Bronchial smooth muscle cell (primary cell): ENCODE data around the gene GMEB2. TPM values are rescaled to one million over a fixed set of nuclear protein-coding genes. Genes with fewer than 3 reads are reported as not detected.

Experiments used
- total RNA-seq: library from RNA; depleted of rRNA; stranded (reverse); fragments of >200 nt; gene quantifications from 2 replicates; pipeline ENCODE4 v1.2.1, GENCODE V29; 2014

Gene GMEB2
- 6.0 and 6.5 TPM in 2 replicates for total RNA-seq

GRCh38 chr20:63626424-63627128 lies at the start of gene GMEB2:
Gene GMEB2 (minus strand): TSS chr20:63627101. CDS start chr20:63619397, 7,704 bp downstream.

GRCh38 chr20:63657937-63658748 lies 31.2 kb upstream of the GMEB2 start, which contains the start of gene RTEL1:
Gene RTEL1 (plus strand): TSS chr20:63658312. CDS start chr20:63659403, 1,091 bp downstream.

GRCh38 chr20:63653041-63653973 lies 26.4 kb upstream of the GMEB2 start, which contains the start of gene STMN3:
Gene STMN3 (minus strand): TSS chr20:63653424. CDS start chr20:63653345, 79 bp downstream.

GRCh38 chr20:63574156-63574828 lies 52.6 kb downstream of the GMEB2 start, which contains the start of gene HELZ2:
Gene HELZ2 (minus strand): TSS chr20:63574239. CDS start chr20:63572385, 1,854 bp downstream.

GRCh38 chr20:63553933-63554290 lies 73.0 kb downstream of the GMEB2 start, which contains the start of gene FNDC11:
Gene FNDC11 (plus strand): TSS chr20:63554159. CDS start chr20:63555664, 1,505 bp downstream.

GRCh38 chr20:63547725-63548480 lies 79.0 kb downstream of the GMEB2 start, which contains the start of gene SRMS:
Gene SRMS (minus strand): TSS chr20:63547749. CDS start chr20:63547463, 286 bp downstream.

Other genes starting within 250 kb of the GMEB2 start
- gene KCNQ2, start 154.4 kb downstream of the GMEB2 start, total RNA-seq: not detected in 2 replicates
- gene EEF1A2, start 128.0 kb downstream of the GMEB2 start, total RNA-seq: 0.43 and 0.79 TPM in 2 replicates
- gene PPDPF, start 106.3 kb downstream of the GMEB2 start, total RNA-seq: 14.9 and 23.5 TPM in 2 replicates
- gene PTK6, start 89.7 kb downstream of the GMEB2 start, total RNA-seq: 0.09 and 0.16 TPM in 2 replicates
- gene SRMS, start 79.4 kb downstream of the GMEB2 start, total RNA-seq: not detected in 2 replicates
- gene FNDC11, start 72.9 kb downstream of the GMEB2 start, total RNA-seq: 0.60 and 0.95 TPM in 2 replicates
- gene HELZ2, start 52.9 kb downstream of the GMEB2 start, total RNA-seq: 36.8 and 38.1 TPM in 2 replicates
- gene STMN3, start 26.3 kb upstream of the GMEB2 start, total RNA-seq: 7.2 and 11.7 TPM in 2 replicates
- 7.7 and 9.9 TPM in 2 replicates for gene RTEL1, start 31.2 kb upstream of the GMEB2 start, total RNA-seq
- 0.52 and 18.1 TPM in 2 replicates for gene TNFRSF6B, start 69.6 kb upstream of the GMEB2 start, total RNA-seq
- 36.7 and 63.4 TPM in 2 replicates for gene ARFRP1, start 80.9 kb upstream of the GMEB2 start, total RNA-seq
- gene ZGPAT, start 80.9 kb upstream of the GMEB2 start, total RNA-seq: 18.4 and 25.1 TPM in 2 replicates
- 2.4 and 3.0 TPM in 2 replicates for gene LIME1, start 109.6 kb upstream of the GMEB2 start, total RNA-seq
- gene SLC2A4RG, start 112.7 kb upstream of the GMEB2 start, total RNA-seq: 17.7 and 18.8 TPM in 2 replicates
- gene ZBTB46, start 204.2 kb upstream of the GMEB2 start, total RNA-seq: 23.6 and 54.7 TPM in 2 replicates
- gene ABHD16B, start 234.4 kb upstream of the GMEB2 start, total RNA-seq: under 0.01 TPM in 1 of 2 replicates, not detected in the other
- gene TPD52L2, start 238.2 kb upstream of the GMEB2 start, total RNA-seq: 95.0 and 133 TPM in 2 replicates